ENCODE data around the gene TIMM8A. TPM values are rescaled to one million over a fixed set of nuclear protein-coding genes. Genes with fewer than 3 reads are reported as not detected.

Gene TIMM8A
- total RNA-seq, 3 donors from 2014 or later (not counting 1 experiment from before 2014, with no cell fraction given), result 6.0 to 7.4 (median 7.0) TPM

DNA sequence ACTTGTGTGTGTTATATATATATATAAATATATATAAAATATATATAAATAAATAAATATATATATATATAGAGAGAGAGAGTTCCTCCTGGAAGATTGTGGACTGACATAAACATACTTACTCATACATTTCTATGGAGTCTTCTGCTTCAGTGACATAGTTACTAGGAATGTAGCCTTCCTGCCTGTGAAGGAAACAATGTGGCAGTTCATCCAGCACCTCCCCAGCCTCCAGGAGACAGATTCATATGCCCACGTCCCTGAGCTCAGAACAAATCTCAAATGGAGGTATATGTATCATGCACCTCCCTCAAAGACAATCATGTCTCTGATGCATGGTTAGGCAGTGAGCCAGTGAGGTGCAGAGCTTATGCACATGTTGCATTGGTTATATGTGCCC, 11.4 kb upstream of the TIMM8A start:
- no peak overlapping the region for H3K4me3 Mint-ChIP-seq
- H3K4me1 ChIP-seq (ENCODE audit: control insufficient read depth, insufficient read depth, low read length), result no peaks in the 10 kb centered on the region
- no peaks in the 10 kb centered on the region for H3K36me3 Mint-ChIP-seq
- no peaks in the 10 kb centered on the region for H3K27me3 ChIP-seq (ENCODE audit: control insufficient read depth, insufficient read depth, low read length)
- H3K4me3 ChIP-seq (ENCODE audit: low read length), result no peak overlapping the region
- H3K9me3 Mint-ChIP-seq, result no peaks in the 10 kb centered on the region
- H3K27me3 Mint-ChIP-seq (ENCODE audit: low read depth in 2 of 2), result peaks cover 0 to 9% of the 10 kb centered on the region in 2 donors
- TF ChIP-seq, protein P1, sequence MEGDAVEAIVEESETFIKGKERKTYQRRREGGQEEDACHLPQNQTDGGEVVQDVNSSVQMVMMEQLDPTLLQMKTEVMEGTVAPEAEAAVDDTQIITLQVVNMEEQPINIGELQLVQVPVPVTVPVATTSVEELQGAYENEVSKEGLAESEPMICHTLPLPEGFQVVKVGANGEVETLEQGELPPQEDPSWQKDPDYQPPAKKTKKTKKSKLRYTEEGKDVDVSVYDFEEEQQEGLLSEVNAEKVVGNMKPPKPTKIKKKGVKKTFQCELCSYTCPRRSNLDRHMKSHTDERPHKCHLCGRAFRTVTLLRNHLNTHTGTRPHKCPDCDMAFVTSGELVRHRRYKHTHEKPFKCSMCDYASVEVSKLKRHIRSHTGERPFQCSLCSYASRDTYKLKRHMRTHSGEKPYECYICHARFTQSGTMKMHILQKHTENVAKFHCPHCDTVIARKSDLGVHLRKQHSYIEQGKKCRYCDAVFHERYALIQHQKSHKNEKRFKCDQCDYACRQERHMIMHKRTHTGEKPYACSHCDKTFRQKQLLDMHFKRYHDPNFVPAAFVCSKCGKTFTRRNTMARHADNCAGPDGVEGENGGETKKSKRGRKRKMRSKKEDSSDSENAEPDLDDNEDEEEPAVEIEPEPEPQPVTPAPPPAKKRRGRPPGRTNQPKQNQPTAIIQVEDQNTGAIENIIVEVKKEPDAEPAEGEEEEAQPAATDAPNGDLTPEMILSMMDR (IDR thresholded peaks at IDR 0.05), result no peak
- no peak for ATAC-seq
- H3K36me3 ChIP-seq (ENCODE audit: control insufficient read depth, insufficient read depth, low read length), result no peaks in the 10 kb centered on the region
- intact Hi-C loops (cut with micrococcal nuclease), result no loop called here
- H3K27ac ChIP-seq (ENCODE audit: low read length), result no peak overlapping the region
- 83% methylated on average over 1 of the region's 1 CpG for WGBS (ENCODE audit: insufficient coverage)
- no peak overlapping the region for H3K27ac Mint-ChIP-seq
- no peak for DNase-seq
- H3K9me3 ChIP-seq (ENCODE audit: control insufficient read depth, insufficient read depth, low read length), result no peaks in the 10 kb centered on the region
- no peaks in the 10 kb centered on the region for H3K4me1 Mint-ChIP-seq

DNA sequence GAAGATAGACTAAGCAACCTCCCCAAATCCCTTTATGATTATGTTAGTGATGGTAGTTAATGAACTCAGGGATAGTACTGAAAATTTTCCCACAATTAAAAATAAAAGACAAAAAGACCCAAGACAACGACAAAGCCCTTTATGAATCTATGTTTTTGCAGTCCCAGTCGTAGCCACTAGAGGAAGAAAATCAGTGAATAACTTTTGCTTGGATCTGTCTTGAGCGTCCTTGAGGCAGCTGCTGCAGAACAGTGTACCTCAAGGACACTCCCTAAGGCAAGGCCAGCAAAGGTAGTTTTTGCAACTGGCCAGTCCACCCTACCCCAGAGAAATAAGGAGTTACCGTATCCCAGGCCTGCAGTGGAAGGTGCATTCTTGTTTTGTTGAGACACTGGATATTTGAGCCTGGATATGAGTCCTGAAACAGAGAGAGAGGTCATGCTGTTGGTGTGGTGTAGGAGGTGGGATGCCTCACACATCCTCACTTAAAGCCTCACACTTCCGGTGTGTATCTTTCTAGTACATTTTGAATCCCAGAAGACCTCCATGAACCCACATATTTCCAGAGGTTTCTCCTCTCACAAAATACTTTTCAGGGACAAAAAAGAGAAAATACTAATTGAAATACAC, 8.7 kb upstream of the TIMM8A start:
- 78% methylated on average over 4 of the region's 5 CpGs for WGBS (ENCODE audit: insufficient coverage)
- no peak for ATAC-seq
- intact Hi-C loops (cut with micrococcal nuclease), result no loop called here
- H3K27ac ChIP-seq (ENCODE audit: low read length), result no peak overlapping the region
- no peaks in the 10 kb centered on the region for H3K9me3 Mint-ChIP-seq
- TF ChIP-seq, protein P1 (IDR thresholded peaks at IDR 0.05), result no peak
- H3K36me3 Mint-ChIP-seq, result no peaks in the 10 kb centered on the region
- no peaks in the 10 kb centered on the region for H3K4me1 Mint-ChIP-seq
- no peak overlapping the region for H3K4me3 Mint-ChIP-seq
- no peaks in the 10 kb centered on the region for H3K27me3 ChIP-seq (ENCODE audit: control insufficient read depth, insufficient read depth, low read length)
- H3K9me3 ChIP-seq (ENCODE audit: control insufficient read depth, insufficient read depth, low read length), result no peaks in the 10 kb centered on the region
- no peaks in the 10 kb centered on the region for H3K4me1 ChIP-seq (ENCODE audit: control insufficient read depth, insufficient read depth, low read length)
- H3K4me3 ChIP-seq (ENCODE audit: low read length), result no peak overlapping the region
- no peak overlapping the region for H3K27ac Mint-ChIP-seq
- no peaks in the 10 kb centered on the region for H3K36me3 ChIP-seq (ENCODE audit: control insufficient read depth, insufficient read depth, low read length)
- DNase-seq, result peak in 1 of 2 donors; percentile 1
- peaks cover 0 to 9% of the 10 kb centered on the region in 2 donors for H3K27me3 Mint-ChIP-seq (ENCODE audit: low read depth in 2 of 2)

DNA sequence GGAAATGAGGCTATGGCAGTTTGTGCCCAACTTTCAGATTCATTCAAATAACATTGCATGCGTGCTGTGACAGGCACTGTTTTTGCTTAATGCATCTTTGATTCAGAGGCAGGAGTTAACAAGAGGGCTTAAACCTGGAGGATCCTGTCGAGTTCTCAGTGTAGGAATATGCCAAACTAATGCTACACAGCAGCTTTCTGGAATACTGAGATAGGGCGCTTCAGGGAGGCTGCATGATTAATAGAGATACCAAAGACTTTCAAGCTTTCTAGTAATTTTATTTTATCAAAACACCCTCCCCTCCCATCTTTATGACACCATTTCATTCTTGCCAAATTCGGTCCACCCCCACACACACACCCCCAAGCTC, 636 bp upstream of the TIMM8A start:
- WGBS (ENCODE audit: insufficient coverage), result 31% methylated on average over 3 of the region's 4 CpGs
- peak overlapping the region; percentile 87 for H3K4me3 Mint-ChIP-seq
- ATAC-seq, result no peak
- H3K4me3 ChIP-seq (ENCODE audit: low read length), result peak overlapping the region; percentile 97
- no peaks in the 10 kb centered on the region for H3K27me3 ChIP-seq (ENCODE audit: control insufficient read depth, insufficient read depth, low read length)
- no peak for DNase-seq
- H3K9me3 Mint-ChIP-seq, result no peaks in the 10 kb centered on the region
- peaks cover 13% of the 10 kb centered on the region for H3K4me1 ChIP-seq (ENCODE audit: control insufficient read depth, insufficient read depth, low read length)
- no peaks in the 10 kb centered on the region for H3K9me3 ChIP-seq (ENCODE audit: control insufficient read depth, insufficient read depth, low read length)
- H3K4me1 Mint-ChIP-seq, result peaks cover 0 to 10% of the 10 kb centered on the region in 2 donors
- TF ChIP-seq, protein P1 (IDR thresholded peaks at IDR 0.05), result no peak
- peak overlapping the region; percentile 84 for H3K27ac ChIP-seq (ENCODE audit: low read length)
- peak overlapping the region; percentile 71 to 89 for H3K27ac Mint-ChIP-seq
- no peaks in the 10 kb centered on the region for H3K27me3 Mint-ChIP-seq (ENCODE audit: low read depth in 2 of 2)
- H3K36me3 ChIP-seq (ENCODE audit: control insufficient read depth, insufficient read depth, low read length), result no peaks in the 10 kb centered on the region
- intact Hi-C loops (cut with micrococcal nuclease), result loop anchor here (2.0 kb wide), 1 partner anchor 42 kb away; the partner anchor contains the start of gene RPL36A
- no peaks in the 10 kb centered on the region for H3K36me3 Mint-ChIP-seq

All from natural killer cell (primary cell).